ENCODE data around the gene PTGR3.
A peak's percentile ranks its signal among the peaks of the same experiment; 100 is the strongest.

Gene PTGR3

GRCh38 chr18:75234901-75235300 lies 26.0 kb upstream of the PTGR3 start:
- FAIRE-seq, result no peak

- no peak for FAIRE-seq
Measured at GRCh38 chr18:75231053-75231406, 22.1 kb upstream of the PTGR3 start.

GRCh38 chr18:75230163-75231052 lies 21.5 kb upstream of the PTGR3 start:
- no peak for FAIRE-seq

GRCh38 chr18:75229437-75229836 lies 20.5 kb upstream of the PTGR3 start:
- FAIRE-seq, result no peak

GRCh38 chr18:75228967-75229366 lies 20.0 kb upstream of the PTGR3 start:
- FAIRE-seq, result no peak

GRCh38 chr18:75227535-75228296 lies 18.8 kb upstream of the PTGR3 start:
- FAIRE-seq, result no peak

GRCh38 chr18:75226956-75227316 lies 18.0 kb upstream of the PTGR3 start:
- FAIRE-seq, result no peak

- no peak for FAIRE-seq
Measured at GRCh38 chr18:75226286-75226955, 17.5 kb upstream of the PTGR3 start.

GRCh38 chr18:75223687-75224347 lies 14.9 kb upstream of the PTGR3 start:
- no peak for FAIRE-seq

- no peak for FAIRE-seq
Measured at GRCh38 chr18:75222407-75222806, 13.5 kb upstream of the PTGR3 start.

GRCh38 chr18:75221897-75222296 lies 13.0 kb upstream of the PTGR3 start:
- FAIRE-seq, result no peak

- no peak for FAIRE-seq
Measured at GRCh38 chr18:75221397-75221796, 12.5 kb upstream of the PTGR3 start.

- no peak for FAIRE-seq
Measured at GRCh38 chr18:75220551-75221355, 11.8 kb upstream of the PTGR3 start.

GRCh38 chr18:75219745-75220375 lies 10.9 kb upstream of the PTGR3 start:
- FAIRE-seq, result no peak

GRCh38 chr18:75218065-75218923 lies 9.4 kb upstream of the PTGR3 start:
- no peak for FAIRE-seq

GRCh38 chr18:75216911-75217689 lies 8.2 kb upstream of the PTGR3 start:
- FAIRE-seq, result no peak

- peak; percentile 82 for FAIRE-seq
Measured at GRCh38 chr18:75216212-75216910, 7.4 kb upstream of the PTGR3 start.

GRCh38 chr18:75215663-75216062 lies 6.7 kb upstream of the PTGR3 start:
- FAIRE-seq, result no peak

Data from colon (tissue), 2 donors.